Occipital lobe (tissue), 2 donors: Measurements from ENCODE around the gene SNX21. TPM values are rescaled to one million over a fixed set of nuclear protein-coding genes. Genes with fewer than 3 reads are reported as not detected.
"Not testable (repeated sequence)": the region's sequence is repeated elsewhere in the genome, so short reads cannot be mapped to it uniquely, and the experiment has no call there.

Experiments
- DNase-seq: peaks from one replicate; lab custom pipeline; 2025; lab: John Stamatoyannopoulos, UW
- total RNA-seq: library from RNA; depleted of rRNA; stranded (reverse); fragments of >200 nt; gene quantifications from one replicate; pipeline ENCODE4 v1.2.3, GENCODE V29; 2014

Gene SNX21
- 22.8 TPM for total RNA-seq

GRCh38 chr20:45833030-45833882, at the start of gene SNX21:
Gene SNX21, plus strand, starts transcription at chr20:45833799. Its CDS starts 121 bp downstream, at chr20:45833920.
- peak; percentile 40 for DNase-seq

GRCh38 chr20:45788351-45788750, 45.2 kb upstream of the SNX21 start:
- no peak for DNase-seq

- no peak for DNase-seq
Measured at GRCh38 chr20:45792317-45793118, 41.1 kb upstream of the SNX21 start.

GRCh38 chr20:45796337-45797065, 37.1 kb upstream of the SNX21 start:
- DNase-seq: no peak

- not testable (repeated sequence) for DNase-seq
Measured at GRCh38 chr20:45797510-45797909, 36.1 kb upstream of the SNX21 start.

- not testable (repeated sequence) for DNase-seq
Measured at GRCh38 chr20:45797955-45798354, 35.6 kb upstream of the SNX21 start.

GRCh38 chr20:45798935-45799642, 34.5 kb upstream of the SNX21 start:
- no peak for DNase-seq

GRCh38 chr20:45801851-45802250, 31.7 kb upstream of the SNX21 start:
- DNase-seq: no peak

- DNase-seq: no peak
Measured at GRCh38 chr20:45810191-45810970, 23.2 kb upstream of the SNX21 start.

- DNase-seq: peak; percentile 95
Measured at GRCh38 chr20:45812157-45813005, 21.2 kb upstream of the SNX21 start, which contains the start of gene UBE2C. Gene UBE2C, plus strand, starts transcription at chr20:45812644. Its CDS starts 52 bp downstream, at chr20:45812696.

GRCh38 chr20:45813006-45813340, 20.6 kb upstream of the SNX21 start:
- no peak for DNase-seq

GRCh38 chr20:45813489-45813888, 20.1 kb upstream of the SNX21 start:
- DNase-seq: no peak

- no peak for DNase-seq
Measured at GRCh38 chr20:45814314-45814713, 19.3 kb upstream of the SNX21 start.

- no peak for DNase-seq
Measured at GRCh38 chr20:45816951-45817350, 16.6 kb upstream of the SNX21 start.

GRCh38 chr20:45817376-45818194, 16.0 kb upstream of the SNX21 start:
- DNase-seq: no peak

GRCh38 chr20:45818239-45818638, 15.4 kb upstream of the SNX21 start:
- DNase-seq: no peak

GRCh38 chr20:45819466-45819865, 14.1 kb upstream of the SNX21 start:
- DNase-seq: no peak

GRCh38 chr20:45821947-45822346, 11.7 kb upstream of the SNX21 start:
- DNase-seq: no peak

GRCh38 chr20:45822857-45823256, 10.7 kb upstream of the SNX21 start:
- peak; percentile 32 for DNase-seq
